ENCODE results near the gene IMPDH1. TPM values are rescaled to one million over a fixed set of nuclear protein-coding genes. Genes with fewer than 3 reads are reported as not detected.

IMPDH1 gene
- total and polyA plus RNA-seq, 9 of the 15 experiments (the other 6 are each of a cell fraction or from before 2014, with no cell fraction given): 0.80 to 118 (median 64.3) TPM

- TF ChIP-seq THRA (IDR thresholded peaks at IDR 0.05) (no peak), CREB1 (IDR thresholded peaks at IDR 0.05) (no peak), CREB1 (CRISPR knock-in tag; IDR thresholded peaks at IDR 0.05) (no peak), TFAP4 (CRISPR knock-in tag; IDR thresholded peaks at IDR 0.05; ENCODE audit: borderline replicate concordance) (peak; percentile 52; the same call in 1 of the 2 replicates), ZNF740 (CRISPR knock-in tag; IDR thresholded peaks at IDR 0.05) (no peak), ZNF740 (tag; IDR thresholded peaks at IDR 0.05) (0 out of 4 replicates have a peak, but pooled peaks of 1 of the 2 experiments have one; percentile 19), ZNF282 (CRISPR knock-in tag; IDR thresholded peaks at IDR 0.05) (peak; percentile 42; the same call in 1 of the 2 replicates), NR1H2 (CRISPR knock-in tag; IDR thresholded peaks at IDR 0.05) (peak; percentile 43; the same call in 1 of the 2 replicates), HES1 (IDR thresholded peaks at IDR 0.05; ENCODE audit: low read depth) (no peak), PHF20 (IDR thresholded peaks at IDR 0.05; ENCODE audit: partially characterized antibody) (no peak), NCOA6 (IDR thresholded peaks at IDR 0.05) (no peak), LEF1 (IDR thresholded peaks at IDR 0.05) (no peak)
- TF ChIP-seq, protein P1, sequence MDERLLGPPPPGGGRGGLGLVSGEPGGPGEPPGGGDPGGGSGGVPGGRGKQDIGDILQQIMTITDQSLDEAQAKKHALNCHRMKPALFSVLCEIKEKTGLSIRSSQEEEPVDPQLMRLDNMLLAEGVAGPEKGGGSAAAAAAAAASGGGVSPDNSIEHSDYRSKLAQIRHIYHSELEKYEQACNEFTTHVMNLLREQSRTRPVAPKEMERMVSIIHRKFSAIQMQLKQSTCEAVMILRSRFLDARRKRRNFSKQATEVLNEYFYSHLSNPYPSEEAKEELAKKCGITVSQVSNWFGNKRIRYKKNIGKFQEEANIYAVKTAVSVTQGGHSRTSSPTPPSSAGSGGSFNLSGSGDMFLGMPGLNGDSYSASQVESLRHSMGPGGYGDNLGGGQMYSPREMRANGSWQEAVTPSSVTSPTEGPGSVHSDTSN (CRISPR knock-in tag; IDR thresholded peaks at IDR 0.05; ENCODE audit: low read depth): no peak
- TF ChIP-seq, protein P1 (tag; conservative IDR thresholded peaks at IDR 0.05; ENCODE audit: low read depth): no peak
Observed at GRCh38 chr7:128381161-128381821, 28.5 kb downstream of the IMPDH1 start (continued).
